ENCODE measurements around the gene HOXB9. TPM values are rescaled to one million over a fixed set of nuclear protein-coding genes. Genes with fewer than 3 reads are reported as not detected.

HOXB9 gene
- total and polyA plus RNA-seq, 10 of the 15 experiments (the other 5 are each of a cell fraction or from before 2014, with no cell fraction given) = 0.01 to 0.49 (median 0.09) TPM; not detected in 5

- intact Hi-C loops (cut with micrococcal nuclease; ENCODE audit: unreplicated experiment) (no loop called here), in situ Hi-C loops (cut with MboI) (no loop called here)
- no peak overlapping the region for H3K4me2 ChIP-seq (ENCODE audit: control insufficient read depth, insufficient read depth)
- CTCF ChIA-PET = no interaction called here
- H3K79me2 ChIP-seq (ENCODE audit: control insufficient read depth, insufficient read depth, low read length) = no peaks in the 10 kb centered on the region
- no peaks in the 10 kb centered on the region for H3K36me3 ChIP-seq (ENCODE audit: control insufficient read depth in 2 of 2, insufficient read depth in 2 of 2, low read length in 1 of 2)
- TF ChIP-seq ETV6 (conservative IDR thresholded peaks at IDR 0.05 in 1 of 2, IDR thresholded peaks at IDR 0.05 in 1 of 2; ENCODE audit: borderline replicate concordance in 1 of 2, low read depth in 1 of 2) (no peak), ZBTB40 (IDR thresholded peaks at IDR 0.05; ENCODE audit: borderline replicate concordance) (no peak), IKZF2 (IDR thresholded peaks at IDR 0.05) (no peak), RB1 (IDR thresholded peaks at IDR 0.05; ENCODE audit: borderline replicate concordance) (no peak), KDM1A (IDR thresholded peaks at IDR 0.05; ENCODE audit: borderline replicate concordance) (no peak), ZNF217 (IDR thresholded peaks at IDR 0.05) (no peak), SREBF1 (IDR thresholded peaks at IDR 0.05; ENCODE audit: low read length) (no peak), RCOR1 (conservative IDR thresholded peaks at IDR 0.05; ENCODE audit: low read depth, low read length) (no peak), BHLHE40 (IDR thresholded peaks at IDR 0.05; ENCODE audit: borderline replicate concordance in 1 of 2, low read depth in 2 of 2, low read length in 1 of 2) (no peak)
- H3K27ac ChIP-seq (ENCODE audit: control insufficient read depth, insufficient read depth) = no peak overlapping the region
- peaks cover 10 to 19% of the 10 kb centered on the region in 2 experiments for H3K27me3 ChIP-seq (replicated peaks in 1 of 2; ENCODE audit: control insufficient read depth in 2 of 2, insufficient read depth in 2 of 2, low read length in 1 of 2)
- no peaks in the 10 kb centered on the region for H4K20me1 ChIP-seq (ENCODE audit: control insufficient read depth, insufficient read depth)
- POLR2A ChIA-PET = no interaction called here
- 40% methylated on average over 58 of the region's 58 CpGs for WGBS (ENCODE audit: insufficient coverage, insufficient replicate concordance, low lambda C conversion rate, missing lambda C conversion rate)
- no peak for ATAC-seq
- H3K4me3 ChIP-seq = no peak overlapping the region
- SMC1A ChIA-PET (ENCODE audit: uncharacterized antibody, unreplicated experiment) = no interaction called here
- H3K4me1 ChIP-seq (ENCODE audit: control insufficient read depth, insufficient read depth, low read length) = no peaks in the 10 kb centered on the region; the same call in 1 of the 2 replicates
- H3K9me3 ChIP-seq (replicated peaks; ENCODE audit: control insufficient read depth, insufficient read depth, low read length) = no peaks in the 10 kb centered on the region
- no peak for DNase-seq (ENCODE audit: low read depth, low spot score)
- BruUV-seq (replicated peaks) = no TSS peak
- H3K9ac ChIP-seq (ENCODE audit: control insufficient read depth, insufficient read depth, low read length) = no peak overlapping the region
- no peak for FAIRE-seq
- no peak overlapping the region for H2AFZ ChIP-seq (ENCODE audit: control insufficient read depth, low read depth, low read length)
- RAD21 ChIA-PET (ENCODE audit: unreplicated experiment) = no interaction called here
Measured at GRCh38 chr17:48642059-48642842, 16.1 kb upstream of the HOXB9 start.
